Measurements from ENCODE around the gene FSCN2.

DNA sequence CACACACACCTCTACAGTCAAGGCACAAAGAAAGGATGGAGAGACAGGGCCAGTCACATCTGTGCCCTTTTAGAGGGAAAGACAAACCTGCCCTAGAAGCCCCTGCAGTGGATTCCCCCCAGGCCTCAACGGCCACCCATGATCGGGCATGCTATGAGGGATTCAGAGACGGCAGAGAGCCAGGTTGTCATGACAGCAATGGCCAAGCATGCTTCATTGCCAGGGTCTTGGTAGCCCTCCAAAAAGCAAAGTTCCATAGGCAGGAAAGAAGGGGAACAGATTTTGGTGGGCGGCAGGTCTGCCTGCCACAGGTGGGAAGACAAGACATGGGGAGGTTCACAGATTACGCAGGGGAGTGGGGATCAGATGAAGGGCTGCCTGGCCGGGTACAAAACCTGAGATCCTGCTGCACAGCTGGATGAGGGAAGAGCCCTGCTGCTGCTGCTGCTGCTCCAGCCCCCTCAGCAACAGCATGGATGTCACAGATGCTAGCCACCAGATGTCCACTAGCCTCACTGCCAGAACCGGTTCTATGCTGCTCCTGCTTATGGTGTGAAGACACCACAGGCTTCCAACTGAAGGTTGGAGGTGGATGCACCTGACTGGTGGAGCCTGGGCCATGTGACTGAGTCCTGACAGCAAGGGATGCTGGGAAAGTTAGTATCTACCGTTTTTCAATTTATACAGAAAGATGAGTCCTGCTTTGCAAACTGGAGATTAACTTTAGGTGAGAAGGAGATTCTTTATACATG is 33.4 kb upstream of the FSCN2 start:
- TF ChIP-seq, protein P1, sequence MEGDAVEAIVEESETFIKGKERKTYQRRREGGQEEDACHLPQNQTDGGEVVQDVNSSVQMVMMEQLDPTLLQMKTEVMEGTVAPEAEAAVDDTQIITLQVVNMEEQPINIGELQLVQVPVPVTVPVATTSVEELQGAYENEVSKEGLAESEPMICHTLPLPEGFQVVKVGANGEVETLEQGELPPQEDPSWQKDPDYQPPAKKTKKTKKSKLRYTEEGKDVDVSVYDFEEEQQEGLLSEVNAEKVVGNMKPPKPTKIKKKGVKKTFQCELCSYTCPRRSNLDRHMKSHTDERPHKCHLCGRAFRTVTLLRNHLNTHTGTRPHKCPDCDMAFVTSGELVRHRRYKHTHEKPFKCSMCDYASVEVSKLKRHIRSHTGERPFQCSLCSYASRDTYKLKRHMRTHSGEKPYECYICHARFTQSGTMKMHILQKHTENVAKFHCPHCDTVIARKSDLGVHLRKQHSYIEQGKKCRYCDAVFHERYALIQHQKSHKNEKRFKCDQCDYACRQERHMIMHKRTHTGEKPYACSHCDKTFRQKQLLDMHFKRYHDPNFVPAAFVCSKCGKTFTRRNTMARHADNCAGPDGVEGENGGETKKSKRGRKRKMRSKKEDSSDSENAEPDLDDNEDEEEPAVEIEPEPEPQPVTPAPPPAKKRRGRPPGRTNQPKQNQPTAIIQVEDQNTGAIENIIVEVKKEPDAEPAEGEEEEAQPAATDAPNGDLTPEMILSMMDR (conservative IDR thresholded peaks at IDR 0.05; ENCODE audit: low read depth in 2 of 2) = no peak
- TF ChIP-seq EZH2phosphoT487 (IDR thresholded peaks at IDR 0.05; ENCODE audit: unreplicated experiment) (no peak), EZH2 (IDR thresholded peaks at IDR 0.05; ENCODE audit: low read depth, unreplicated experiment) (no peak), POLR2AphosphoS5 (IDR thresholded peaks at IDR 0.05; ENCODE audit: low read depth) (no peak), ZNF114 (CRISPR knock-in tag; IDR thresholded peaks at IDR 0.05) (no peak), JUNB (IDR thresholded peaks at IDR 0.05; ENCODE audit: unreplicated experiment) (no peak), CREB1 (CRISPR knock-in tag; IDR thresholded peaks at IDR 0.05; ENCODE audit: low read depth) (no peak)
- TF ChIP-seq, protein P2, sequence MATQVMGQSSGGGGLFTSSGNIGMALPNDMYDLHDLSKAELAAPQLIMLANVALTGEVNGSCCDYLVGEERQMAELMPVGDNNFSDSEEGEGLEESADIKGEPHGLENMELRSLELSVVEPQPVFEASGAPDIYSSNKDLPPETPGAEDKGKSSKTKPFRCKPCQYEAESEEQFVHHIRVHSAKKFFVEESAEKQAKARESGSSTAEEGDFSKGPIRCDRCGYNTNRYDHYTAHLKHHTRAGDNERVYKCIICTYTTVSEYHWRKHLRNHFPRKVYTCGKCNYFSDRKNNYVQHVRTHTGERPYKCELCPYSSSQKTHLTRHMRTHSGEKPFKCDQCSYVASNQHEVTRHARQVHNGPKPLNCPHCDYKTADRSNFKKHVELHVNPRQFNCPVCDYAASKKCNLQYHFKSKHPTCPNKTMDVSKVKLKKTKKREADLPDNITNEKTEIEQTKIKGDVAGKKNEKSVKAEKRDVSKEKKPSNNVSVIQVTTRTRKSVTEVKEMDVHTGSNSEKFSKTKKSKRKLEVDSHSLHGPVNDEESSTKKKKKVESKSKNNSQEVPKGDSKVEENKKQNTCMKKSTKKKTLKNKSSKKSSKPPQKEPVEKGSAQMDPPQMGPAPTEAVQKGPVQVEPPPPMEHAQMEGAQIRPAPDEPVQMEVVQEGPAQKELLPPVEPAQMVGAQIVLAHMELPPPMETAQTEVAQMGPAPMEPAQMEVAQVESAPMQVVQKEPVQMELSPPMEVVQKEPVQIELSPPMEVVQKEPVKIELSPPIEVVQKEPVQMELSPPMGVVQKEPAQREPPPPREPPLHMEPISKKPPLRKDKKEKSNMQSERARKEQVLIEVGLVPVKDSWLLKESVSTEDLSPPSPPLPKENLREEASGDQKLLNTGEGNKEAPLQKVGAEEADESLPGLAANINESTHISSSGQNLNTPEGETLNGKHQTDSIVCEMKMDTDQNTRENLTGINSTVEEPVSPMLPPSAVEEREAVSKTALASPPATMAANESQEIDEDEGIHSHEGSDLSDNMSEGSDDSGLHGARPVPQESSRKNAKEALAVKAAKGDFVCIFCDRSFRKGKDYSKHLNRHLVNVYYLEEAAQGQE (IDR thresholded peaks at IDR 0.05; ENCODE audit: unreplicated experiment) = no peak
- TF ChIP-seq, protein P3, sequence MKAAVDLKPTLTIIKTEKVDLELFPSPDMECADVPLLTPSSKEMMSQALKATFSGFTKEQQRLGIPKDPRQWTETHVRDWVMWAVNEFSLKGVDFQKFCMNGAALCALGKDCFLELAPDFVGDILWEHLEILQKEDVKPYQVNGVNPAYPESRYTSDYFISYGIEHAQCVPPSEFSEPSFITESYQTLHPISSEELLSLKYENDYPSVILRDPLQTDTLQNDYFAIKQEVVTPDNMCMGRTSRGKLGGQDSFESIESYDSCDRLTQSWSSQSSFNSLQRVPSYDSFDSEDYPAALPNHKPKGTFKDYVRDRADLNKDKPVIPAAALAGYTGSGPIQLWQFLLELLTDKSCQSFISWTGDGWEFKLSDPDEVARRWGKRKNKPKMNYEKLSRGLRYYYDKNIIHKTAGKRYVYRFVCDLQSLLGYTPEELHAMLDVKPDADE (IDR thresholded peaks at IDR 0.05) = no peak
